ENCODE data around the gene HOOK2. TPM values are rescaled to one million over a fixed set of nuclear protein-coding genes. Genes with fewer than 3 reads are reported as not detected.

The HOOK2 gene
- total and polyA plus RNA-seq, 2 of the 13 experiments (the other 11 are each of a cell fraction or from before 2014, with no cell fraction given) = 9.2 to 12.9 TPM

DNA sequence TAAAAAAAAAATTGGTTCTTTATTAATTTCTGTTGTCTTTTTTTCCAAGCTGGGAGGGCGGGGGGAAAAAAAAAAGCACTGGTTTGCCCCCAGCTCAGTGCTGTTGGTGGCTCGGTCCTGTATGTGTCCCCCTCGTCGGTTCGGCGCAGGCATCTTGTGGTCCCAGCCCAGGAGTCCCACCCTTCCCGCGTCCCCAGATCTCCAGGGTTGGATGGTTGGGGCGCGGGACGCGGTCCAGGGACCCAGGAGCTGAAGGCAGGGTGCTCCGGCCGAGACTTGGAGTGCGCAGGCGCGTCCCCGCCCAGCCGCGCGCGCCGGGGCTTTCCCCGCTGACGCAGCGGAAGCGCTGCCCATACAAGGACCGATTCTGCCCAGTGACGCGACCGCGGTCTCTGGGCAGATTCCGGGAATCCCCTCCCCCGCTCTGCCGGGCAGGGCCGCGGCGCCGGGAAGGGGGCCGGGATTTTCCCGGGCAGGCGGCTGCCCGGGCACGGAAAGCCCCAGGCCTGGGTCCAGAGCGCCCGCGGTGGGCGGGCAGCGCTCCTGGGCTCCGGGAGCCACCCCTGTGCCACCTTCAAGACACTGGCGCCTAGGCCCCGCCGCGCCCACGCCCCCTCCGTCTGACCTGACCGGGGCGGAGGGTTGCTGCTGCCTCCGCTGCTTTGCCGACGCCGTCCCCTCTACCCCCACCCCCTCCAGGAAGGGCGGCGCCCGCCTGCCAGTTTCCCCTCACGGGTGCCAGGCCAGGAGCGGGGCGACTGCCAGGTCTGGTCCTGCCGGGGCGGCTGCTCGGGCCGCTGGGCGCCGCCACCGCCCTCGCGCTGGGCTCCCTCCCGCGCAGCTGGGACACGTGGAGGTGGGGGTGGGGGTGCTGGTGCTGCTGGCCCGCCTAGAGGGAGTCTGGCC lies 18.2 kb upstream of the HOOK2 start (continued):
- TF ChIP-seq, protein P1, sequence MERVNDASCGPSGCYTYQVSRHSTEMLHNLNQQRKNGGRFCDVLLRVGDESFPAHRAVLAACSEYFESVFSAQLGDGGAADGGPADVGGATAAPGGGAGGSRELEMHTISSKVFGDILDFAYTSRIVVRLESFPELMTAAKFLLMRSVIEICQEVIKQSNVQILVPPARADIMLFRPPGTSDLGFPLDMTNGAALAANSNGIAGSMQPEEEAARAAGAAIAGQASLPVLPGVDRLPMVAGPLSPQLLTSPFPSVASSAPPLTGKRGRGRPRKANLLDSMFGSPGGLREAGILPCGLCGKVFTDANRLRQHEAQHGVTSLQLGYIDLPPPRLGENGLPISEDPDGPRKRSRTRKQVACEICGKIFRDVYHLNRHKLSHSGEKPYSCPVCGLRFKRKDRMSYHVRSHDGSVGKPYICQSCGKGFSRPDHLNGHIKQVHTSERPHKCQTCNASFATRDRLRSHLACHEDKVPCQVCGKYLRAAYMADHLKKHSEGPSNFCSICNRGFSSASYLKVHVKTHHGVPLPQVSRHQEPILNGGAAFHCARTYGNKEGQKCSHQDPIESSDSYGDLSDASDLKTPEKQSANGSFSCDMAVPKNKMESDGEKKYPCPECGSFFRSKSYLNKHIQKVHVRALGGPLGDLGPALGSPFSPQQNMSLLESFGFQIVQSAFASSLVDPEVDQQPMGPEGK (CRISPR knock-in tag; IDR thresholded peaks at IDR 0.05) = peak; percentile 64
- TF ChIP-seq GPN1 (CRISPR knock-in tag; IDR thresholded peaks at IDR 0.05; ENCODE audit: borderline replicate concordance) (no peak), ZBTB1 (CRISPR knock-in tag; IDR thresholded peaks at IDR 0.05; ENCODE audit: borderline replicate concordance) (no peak), NFE2L2 (IDR thresholded peaks at IDR 0.05; ENCODE audit: low read length) (no peak), DMAP1 (CRISPR knock-in tag; IDR thresholded peaks at IDR 0.05) (peak; percentile 45; the same call in 1 of the 2 replicates), SKI (IDR thresholded peaks at IDR 0.05; ENCODE audit: partially characterized antibody) (peak; percentile 63), MAFG (CRISPR knock-in tag; IDR thresholded peaks at IDR 0.05) (no peak), ZSCAN22 (CRISPR knock-in tag; IDR thresholded peaks at IDR 0.05) (peak; percentile 88), ZNF235 (CRISPR knock-in tag; IDR thresholded peaks at IDR 0.05; ENCODE audit: borderline replicate concordance) (no peak), HNRNPUL1 (IDR thresholded peaks at IDR 0.05; ENCODE audit: low read depth, low read length) (0 out of 2 replicates have a peak, but pooled peaks have one; percentile 41), ZNF790 (CRISPR knock-in tag; IDR thresholded peaks at IDR 0.05; ENCODE audit: borderline replicate concordance) (peak; percentile 91), ZNF619 (CRISPR knock-in tag; IDR thresholded peaks at IDR 0.05) (peak; percentile 64; the same call in 1 of the 2 replicates), ARNT2 (CRISPR knock-in tag; IDR thresholded peaks at IDR 0.05; ENCODE audit: low read depth) (0 out of 2 replicates have a peak, but pooled peaks have one; percentile 45), GZF1 (CRISPR knock-in tag; IDR thresholded peaks at IDR 0.05) (no peak), ZBTB20 (CRISPR knock-in tag; IDR thresholded peaks at IDR 0.05; ENCODE audit: borderline replicate concordance, low read depth) (no peak)
- TF ChIP-seq, protein P2, sequence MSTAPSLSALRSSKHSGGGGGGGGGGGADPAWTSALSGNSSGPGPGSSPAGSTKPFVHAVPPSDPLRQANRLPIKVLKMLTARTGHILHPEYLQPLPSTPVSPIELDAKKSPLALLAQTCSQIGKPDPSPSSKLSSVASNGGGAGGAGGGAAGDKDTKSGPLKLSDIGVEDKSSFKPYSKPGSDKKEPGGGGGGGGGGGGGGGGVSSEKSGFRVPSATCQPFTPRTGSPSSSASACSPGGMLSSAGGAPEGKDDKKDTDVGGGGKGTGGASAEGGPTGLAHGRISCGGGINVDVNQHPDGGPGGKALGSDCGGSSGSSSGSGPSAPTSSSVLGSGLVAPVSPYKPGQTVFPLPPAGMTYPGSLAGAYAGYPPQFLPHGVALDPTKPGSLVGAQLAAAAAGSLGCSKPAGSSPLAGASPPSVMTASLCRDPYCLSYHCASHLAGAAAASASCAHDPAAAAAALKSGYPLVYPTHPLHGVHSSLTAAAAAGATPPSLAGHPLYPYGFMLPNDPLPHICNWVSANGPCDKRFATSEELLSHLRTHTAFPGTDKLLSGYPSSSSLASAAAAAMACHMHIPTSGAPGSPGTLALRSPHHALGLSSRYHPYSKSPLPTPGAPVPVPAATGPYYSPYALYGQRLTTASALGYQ (CRISPR knock-in tag; IDR thresholded peaks at IDR 0.05) = 0 out of 2 replicates have a peak, but pooled peaks have one; percentile 30
- TF ChIP-seq, protein P3, sequence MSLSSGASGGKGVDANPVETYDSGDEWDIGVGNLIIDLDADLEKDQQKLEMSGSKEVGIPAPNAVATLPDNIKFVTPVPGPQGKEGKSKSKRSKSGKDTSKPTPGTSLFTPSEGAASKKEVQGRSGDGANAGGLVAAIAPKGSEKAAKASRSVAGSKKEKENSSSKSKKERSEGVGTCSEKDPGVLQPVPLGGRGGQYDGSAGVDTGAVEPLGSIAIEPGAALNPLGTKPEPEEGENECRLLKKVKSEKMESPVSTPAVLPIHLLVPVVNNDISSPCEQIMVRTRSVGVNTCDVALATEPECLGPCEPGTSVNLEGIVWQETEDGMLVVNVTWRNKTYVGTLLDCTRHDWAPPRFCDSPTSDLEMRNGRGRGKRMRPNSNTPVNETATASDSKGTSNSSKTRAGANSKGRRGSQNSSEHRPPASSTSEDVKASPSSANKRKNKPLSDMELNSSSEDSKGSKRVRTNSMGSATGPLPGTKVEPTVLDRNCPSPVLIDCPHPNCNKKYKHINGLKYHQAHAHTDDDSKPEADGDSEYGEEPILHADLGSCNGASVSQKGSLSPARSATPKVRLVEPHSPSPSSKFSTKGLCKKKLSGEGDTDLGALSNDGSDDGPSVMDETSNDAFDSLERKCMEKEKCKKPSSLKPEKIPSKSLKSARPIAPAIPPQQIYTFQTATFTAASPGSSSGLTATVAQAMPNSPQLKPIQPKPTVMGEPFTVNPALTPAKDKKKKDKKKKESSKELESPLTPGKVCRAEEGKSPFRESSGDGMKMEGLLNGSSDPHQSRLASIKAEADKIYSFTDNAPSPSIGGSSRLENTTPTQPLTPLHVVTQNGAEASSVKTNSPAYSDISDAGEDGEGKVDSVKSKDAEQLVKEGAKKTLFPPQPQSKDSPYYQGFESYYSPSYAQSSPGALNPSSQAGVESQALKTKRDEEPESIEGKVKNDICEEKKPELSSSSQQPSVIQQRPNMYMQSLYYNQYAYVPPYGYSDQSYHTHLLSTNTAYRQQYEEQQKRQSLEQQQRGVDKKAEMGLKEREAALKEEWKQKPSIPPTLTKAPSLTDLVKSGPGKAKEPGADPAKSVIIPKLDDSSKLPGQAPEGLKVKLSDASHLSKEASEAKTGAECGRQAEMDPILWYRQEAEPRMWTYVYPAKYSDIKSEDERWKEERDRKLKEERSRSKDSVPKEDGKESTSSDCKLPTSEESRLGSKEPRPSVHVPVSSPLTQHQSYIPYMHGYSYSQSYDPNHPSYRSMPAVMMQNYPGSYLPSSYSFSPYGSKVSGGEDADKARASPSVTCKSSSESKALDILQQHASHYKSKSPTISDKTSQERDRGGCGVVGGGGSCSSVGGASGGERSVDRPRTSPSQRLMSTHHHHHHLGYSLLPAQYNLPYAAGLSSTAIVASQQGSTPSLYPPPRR (CRISPR knock-in tag; IDR thresholded peaks at IDR 0.05; ENCODE audit: borderline replicate concordance) = no peak
- TF ChIP-seq, protein P4, sequence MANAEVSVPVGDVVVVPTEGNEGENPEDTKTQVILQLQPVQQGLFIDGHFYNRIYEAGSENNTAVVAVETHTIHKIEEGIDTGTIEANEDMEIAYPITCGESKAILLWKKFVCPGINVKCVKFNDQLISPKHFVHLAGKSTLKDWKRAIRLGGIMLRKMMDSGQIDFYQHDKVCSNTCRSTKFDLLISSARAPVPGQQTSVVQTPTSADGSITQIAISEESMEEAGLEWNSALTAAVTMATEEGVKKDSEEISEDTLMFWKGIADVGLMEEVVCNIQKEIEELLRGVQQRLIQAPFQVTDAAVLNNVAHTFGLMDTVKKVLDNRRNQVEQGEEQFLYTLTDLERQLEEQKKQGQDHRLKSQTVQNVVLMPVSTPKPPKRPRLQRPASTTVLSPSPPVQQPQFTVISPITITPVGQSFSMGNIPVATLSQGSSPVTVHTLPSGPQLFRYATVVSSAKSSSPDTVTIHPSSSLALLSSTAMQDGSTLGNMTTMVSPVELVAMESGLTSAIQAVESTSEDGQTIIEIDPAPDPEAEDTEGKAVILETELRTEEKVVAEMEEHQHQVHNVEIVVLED (CRISPR knock-in tag; IDR thresholded peaks at IDR 0.05; ENCODE audit: borderline replicate concordance) = peak; percentile 57; the same call in 1 of the 2 replicates

Data from HepG2 (cell line).